ENCODE measurements around the gene MMP26. TPM values are rescaled to one million over a fixed set of nuclear protein-coding genes. Genes with fewer than 3 reads are reported as not detected.
"Not testable (repeated sequence)": the region's sequence is repeated elsewhere in the genome, so short reads cannot be mapped to it uniquely, and the experiment has no call there.

The MMP26 gene
- polyA plus RNA-seq, 3 donors: 0.29 to 0.44 (median 0.31) TPM

DNA sequence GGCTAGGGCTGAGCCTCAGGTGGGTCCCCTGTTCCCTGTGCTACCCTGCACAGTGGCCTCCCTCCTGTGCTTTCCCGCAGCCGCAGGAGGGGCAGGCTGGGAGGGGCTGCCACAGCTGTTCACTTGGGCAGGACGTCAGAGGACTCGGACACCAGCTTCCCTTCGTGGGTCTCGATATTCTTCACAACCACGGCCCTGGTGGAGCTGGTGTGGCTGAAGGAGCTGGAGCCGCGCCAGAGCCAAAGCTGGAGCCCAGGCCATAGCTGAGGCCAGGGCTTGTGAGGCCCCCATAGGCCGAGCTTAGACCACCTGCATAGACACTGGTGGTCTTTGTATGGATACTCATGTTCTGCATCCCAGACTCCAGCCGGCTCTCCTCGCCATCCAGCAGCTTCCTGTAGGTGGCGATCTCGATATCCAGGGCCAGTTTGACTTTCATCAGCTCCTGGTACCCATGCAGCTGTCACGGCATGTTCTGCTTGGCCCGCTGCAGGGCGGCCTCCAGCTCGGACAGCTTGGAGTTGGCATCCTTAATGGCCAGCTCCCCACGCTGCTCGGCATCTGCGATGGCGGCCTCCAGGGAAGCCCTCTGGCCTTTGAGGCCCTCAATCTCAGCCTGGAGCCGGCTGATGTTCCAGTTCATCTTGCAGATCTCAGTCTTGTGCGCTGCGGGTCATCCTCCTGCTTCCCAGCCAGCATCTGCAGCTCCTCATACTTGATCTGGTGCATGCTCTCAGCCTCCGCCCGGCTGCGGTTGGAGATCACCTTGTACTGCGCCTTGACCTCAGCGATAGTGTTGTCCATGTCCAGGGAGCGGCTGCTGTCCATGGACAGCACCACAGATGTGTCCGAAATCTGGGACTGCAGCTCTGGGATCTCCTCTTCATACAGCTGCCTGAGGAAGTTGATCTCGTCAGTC is 18.3 kb downstream of the MMP26 start:
- not testable (repeated sequence) for DNase-seq

DNA sequence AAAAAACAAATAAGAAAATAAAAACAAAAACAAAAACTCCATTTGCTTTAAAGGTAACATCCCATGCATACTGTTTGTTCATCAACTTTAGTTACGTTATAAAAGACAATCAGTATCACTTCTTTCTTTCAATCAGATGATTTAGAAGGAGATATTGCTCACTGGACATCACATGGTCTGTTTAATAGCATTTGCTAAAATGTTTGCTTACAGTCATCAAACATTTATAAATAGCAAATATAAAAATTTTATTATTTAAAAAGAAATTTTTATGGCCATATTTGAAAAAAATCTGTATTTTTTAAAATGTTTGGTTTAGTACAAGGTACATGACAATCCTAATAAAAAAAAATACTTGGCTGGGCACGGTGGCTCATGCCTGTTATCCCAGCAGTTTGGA is 22.6 kb downstream of the MMP26 start:
- no peak for DNase-seq

- no peak for DNase-seq
Measured at GRCh38 chr11:4740735-4741134, 36.2 kb downstream of the MMP26 start.

- DNase-seq: no peak
Measured at GRCh38 chr11:4748438-4748837, 43.9 kb downstream of the MMP26 start.

DNA sequence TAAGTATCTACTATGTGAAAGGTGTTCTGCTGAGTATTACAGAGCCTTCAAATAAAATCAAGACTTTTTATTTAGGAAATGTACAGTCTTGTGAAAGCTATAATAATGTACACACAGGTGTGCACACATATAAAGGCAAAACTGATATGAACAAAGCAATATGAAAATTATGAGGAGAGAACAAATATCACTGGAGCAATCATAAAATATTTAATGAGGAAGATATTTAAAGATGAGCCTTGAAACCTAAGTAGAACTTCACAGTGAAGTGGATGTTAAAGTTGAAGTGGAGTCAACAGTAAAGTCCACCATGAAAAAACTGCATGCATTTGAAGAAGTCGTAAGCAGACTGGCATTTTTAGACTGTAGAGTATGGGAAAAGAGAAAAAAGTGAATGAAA is 46.6 kb downstream of the MMP26 start:
- DNase-seq: no peak

Other genes starting within 250 kb of the MMP26 start
- gene OR52K1, start 222.1 kb upstream of the MMP26 start, polyA plus RNA-seq (ENCODE audit: insufficient read length in 3 of 3): under 1 TPM; 0.07 to 0.33 (median 0.23) TPM
- gene OR52M1, start 159.6 kb upstream of the MMP26 start, polyA plus RNA-seq (ENCODE audit: insufficient read length in 3 of 3): not detected
- under 1 TPM in 1 of 3 donors, not detected in 2; 0.03 TPM for gene OR52I2, start 123.0 kb upstream of the MMP26 start, polyA plus RNA-seq (ENCODE audit: insufficient read length in 3 of 3)
- gene OR52I1, start 110.7 kb upstream of the MMP26 start, polyA plus RNA-seq (ENCODE audit: insufficient read length in 3 of 3): under 1 TPM; 0.03 to 0.12 (median 0.10) TPM
- 10 to 100 TPM; 19.2 to 26.8 (median 20.9) TPM for gene TRIM68, start 96.6 kb upstream of the MMP26 start, polyA plus RNA-seq (ENCODE audit: insufficient read length in 3 of 3)
- gene OR51D1, start 67.3 kb upstream of the MMP26 start, polyA plus RNA-seq (ENCODE audit: insufficient read length in 3 of 3): not detected
- 1 to 10 TPM; 1.0 to 1.6 (median 1.3) TPM for gene OR51E1, start 60.8 kb upstream of the MMP26 start, polyA plus RNA-seq (ENCODE audit: insufficient read length in 3 of 3)
- gene OR51E2, start 6.9 kb upstream of the MMP26 start, polyA plus RNA-seq (ENCODE audit: insufficient read length in 3 of 3): under 1 TPM; 0.65 to 0.88 (median 0.84) TPM
- not detected for gene OR51F1, start 65.2 kb downstream of the MMP26 start, polyA plus RNA-seq (ENCODE audit: insufficient read length in 3 of 3)
- not detected for gene OR52R1, start 99.6 kb downstream of the MMP26 start, polyA plus RNA-seq (ENCODE audit: insufficient read length in 3 of 3)
- gene OR51F2, start 116.5 kb downstream of the MMP26 start, polyA plus RNA-seq (ENCODE audit: insufficient read length in 3 of 3): not detected
- gene OR51S1, start 144.4 kb downstream of the MMP26 start, polyA plus RNA-seq (ENCODE audit: insufficient read length in 3 of 3): not detected
- gene OR51T1, start 177.1 kb downstream of the MMP26 start, polyA plus RNA-seq (ENCODE audit: insufficient read length in 3 of 3): not detected
- gene OR51A7, start 199.0 kb downstream of the MMP26 start, polyA plus RNA-seq (ENCODE audit: insufficient read length in 3 of 3): not detected
- gene OR51G2, start 214.6 kb downstream of the MMP26 start, polyA plus RNA-seq (ENCODE audit: insufficient read length in 3 of 3): not detected
- gene OR51G1, start 219.6 kb downstream of the MMP26 start, polyA plus RNA-seq (ENCODE audit: insufficient read length in 3 of 3): not detected
- gene OR51A4, start 242.8 kb downstream of the MMP26 start, polyA plus RNA-seq (ENCODE audit: insufficient read length in 3 of 3): under 1 TPM in 1 of 3 donors, not detected in 2; 0.10 TPM

Measured in renal pelvis (tissue), 4 donors.